Endothelial cell of umbilical vein (primary cell): ENCODE measurements around the gene DYRK1A.

ENCODE experiments used
- EZH2 ChIP-seq: IDR thresholded peaks from 2 replicates; pipeline ENCODE4 v1.6.1; 2012; ENCODE audit warnings: borderline replicate concordance, low read depth, mild to moderate bottlenecking, moderate library complexity, low read length, inconsistent platforms; ENCODE audit not compliant: severe bottlenecking
- FOS ChIP-seq: IDR thresholded peaks from 2 replicates; pipeline ENCODE4 v1.6.1; 2011; ENCODE audit warnings: mild to moderate bottlenecking, low read length, moderate library complexity, borderline replicate concordance; ENCODE audit not compliant: insufficient read depth
- GATA2 ChIP-seq: IDR thresholded peaks from 2 replicates; pipeline ENCODE4 v1.7.0; 2011; ENCODE audit warnings: low read depth, mild to moderate bottlenecking, moderate library complexity, mixed read lengths, low read length; ENCODE audit not compliant: insufficient read length, insufficient read depth
- JUN ChIP-seq: IDR thresholded peaks from 2 replicates; pipeline ENCODE4 v1.6.1; 2011; ENCODE audit warnings: borderline replicate concordance, low read depth; ENCODE audit not compliant: insufficient read length, insufficient read depth
- MYC ChIP-seq: IDR thresholded peaks from one replicate; pipeline ENCODE4 v1.6.1; 2011; ENCODE audit warnings: mild to moderate bottlenecking, low read depth, low read length
- POLR2A ChIP-seq: IDR thresholded peaks from 2 replicates; pipeline ENCODE4 v1.6.1; 2012; ENCODE audit warnings: low read depth, mild to moderate bottlenecking, control low read depth, low read length
- POLR2AphosphoS5 ChIP-seq: IDR thresholded peaks from 2 replicates; pipeline ENCODE4 v1.6.1; 2012; ENCODE audit warnings: low read depth, mild to moderate bottlenecking, control low read depth, low read length, moderate library complexity; ENCODE audit not compliant: insufficient read depth
- TF ChIP-seq, protein P1 (sequence below), 2 donors: IDR thresholded peaks; 1 replicate in 1 of 2; 2 replicates in 1 of 2; pipeline ENCODE4 v1.5.1; 2011; ENCODE audit warnings: low read length in 2 of 2, mild to moderate bottlenecking in 2 of 2, moderate library complexity in 2 of 2, control low read depth in 1 of 2, inconsistent platforms in 1 of 2, low read depth in 1 of 2; ENCODE audit not compliant: insufficient read depth in 1 of 2; ENCODE audit errors: extremely low read depth in 1 of 2
- TF ChIP-seq, protein P2 (sequence below): IDR thresholded peaks from 2 replicates; pipeline ENCODE4 v1.6.1; 2011; ENCODE audit not compliant: insufficient read depth, insufficient read length

DNA sequence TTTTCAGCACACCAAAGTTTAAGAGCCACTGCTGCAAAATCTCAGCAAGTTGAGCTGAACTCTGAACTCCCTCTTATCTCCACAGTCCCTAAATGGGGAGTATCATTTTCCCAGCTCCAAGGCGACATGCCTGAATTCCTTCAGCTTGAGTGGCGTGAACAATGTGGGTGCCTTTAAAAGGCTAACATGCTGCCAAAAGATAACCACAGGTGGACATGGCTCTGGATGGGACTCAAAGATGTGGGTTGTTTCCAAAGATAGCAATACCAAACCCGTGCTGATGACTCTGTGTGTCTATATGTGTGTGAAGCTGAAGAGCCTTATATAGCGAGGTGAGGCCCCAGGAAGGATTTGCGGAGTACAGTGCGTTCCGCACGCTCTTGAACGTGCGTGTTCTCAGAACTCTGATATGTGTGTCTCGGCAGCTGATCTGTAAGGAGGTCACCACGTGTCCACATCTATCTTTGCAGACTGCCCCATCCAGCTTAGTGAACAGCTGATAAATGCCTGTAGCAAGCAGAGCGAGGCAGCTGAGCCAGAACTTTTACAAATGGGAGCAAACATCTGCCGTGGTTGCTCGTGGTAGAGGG, 189.2 kb downstream of the DYRK1A start:
- TF ChIP-seq, protein P1, sequence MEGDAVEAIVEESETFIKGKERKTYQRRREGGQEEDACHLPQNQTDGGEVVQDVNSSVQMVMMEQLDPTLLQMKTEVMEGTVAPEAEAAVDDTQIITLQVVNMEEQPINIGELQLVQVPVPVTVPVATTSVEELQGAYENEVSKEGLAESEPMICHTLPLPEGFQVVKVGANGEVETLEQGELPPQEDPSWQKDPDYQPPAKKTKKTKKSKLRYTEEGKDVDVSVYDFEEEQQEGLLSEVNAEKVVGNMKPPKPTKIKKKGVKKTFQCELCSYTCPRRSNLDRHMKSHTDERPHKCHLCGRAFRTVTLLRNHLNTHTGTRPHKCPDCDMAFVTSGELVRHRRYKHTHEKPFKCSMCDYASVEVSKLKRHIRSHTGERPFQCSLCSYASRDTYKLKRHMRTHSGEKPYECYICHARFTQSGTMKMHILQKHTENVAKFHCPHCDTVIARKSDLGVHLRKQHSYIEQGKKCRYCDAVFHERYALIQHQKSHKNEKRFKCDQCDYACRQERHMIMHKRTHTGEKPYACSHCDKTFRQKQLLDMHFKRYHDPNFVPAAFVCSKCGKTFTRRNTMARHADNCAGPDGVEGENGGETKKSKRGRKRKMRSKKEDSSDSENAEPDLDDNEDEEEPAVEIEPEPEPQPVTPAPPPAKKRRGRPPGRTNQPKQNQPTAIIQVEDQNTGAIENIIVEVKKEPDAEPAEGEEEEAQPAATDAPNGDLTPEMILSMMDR (IDR thresholded peaks at IDR 0.05; ENCODE audit: extremely low read depth in 1 of 2, insufficient read depth in 1 of 2, low read depth in 1 of 2, low read length in 2 of 2): no peak
- TF ChIP-seq EZH2 (no peak), MYC (no peak), POLR2AphosphoS5 (no peak), JUN (no peak), POLR2A (no peak), FOS (no peak), GATA2 (no peak)
- TF ChIP-seq, protein P2, sequence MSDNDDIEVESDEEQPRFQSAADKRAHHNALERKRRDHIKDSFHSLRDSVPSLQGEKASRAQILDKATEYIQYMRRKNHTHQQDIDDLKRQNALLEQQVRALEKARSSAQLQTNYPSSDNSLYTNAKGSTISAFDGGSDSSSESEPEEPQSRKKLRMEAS: no peak
